SK-N-SH (cell line): ENCODE data around the gene PRDM15. TPM values are rescaled to one million over a fixed set of nuclear protein-coding genes. Genes with fewer than 3 reads are reported as not detected.

Experiments used
- CTCF ChIA-PET: fragments of 300-600, 350-600 bp; formaldehyde crosslinking; extraction: SDS; loops from one replicate; lab custom pipeline; 2021; lab: Yijun Ruan, JAX
- POLR2A ChIA-PET: fragments of 350-600 bp; sonication (Branson Sonifier 250); formaldehyde crosslinking; extraction: SDS; loops from one replicate; lab custom pipeline; 2020; ENCODE audit warnings: antibody characterized with exemption, inconsistent platforms; lab: Yijun Ruan, JAX
- DNase-seq: peaks from one replicate; pipeline ENCODE4 v3.0.0; 2012
- H2AFZ ChIP-seq: fragments of 200-600 bp; sonication (generic); 2 replicates; pipeline ENCODE4 v1.8.1; 2016; ENCODE audit warnings: antibody characterized with exemption, mild to moderate bottlenecking, low read depth
- H3F3A ChIP-seq: fragments of 200-600 bp; sonication (generic); replicated peaks from 2 replicates; pipeline ENCODE3; 2016; ENCODE audit warnings: antibody characterized with exemption, mild to moderate bottlenecking; ENCODE audit not compliant: insufficient read depth
- H3K27ac ChIP-seq, 2 experiments: fragments of 200-500 bp in 1 of 2; fragments of 200-600 bp in 1 of 2; sonication (Bioruptor generic) in 1 of 2; sonication (generic), shearing (Covaris generic) in 1 of 2; 2 replicates each; pipeline versions ENCODE4 v1.5.1 to v1.6.1; 2014 to 2016; ENCODE audit warnings: low read depth in 2 of 2, inconsistent platforms in 1 of 2, low read length in 1 of 2, mild to moderate bottlenecking in 1 of 2, mixed read lengths in 1 of 2
- H3K27me3 ChIP-seq: fragments of 200-600 bp; sonication (generic), shearing (Covaris generic); 2 replicates; pipeline ENCODE4 v1.6.1; 2016; ENCODE audit warnings: mixed run types; ENCODE audit not compliant: insufficient read depth
- H3K36me3 ChIP-seq, 2 experiments: fragments of 200-500 bp in 1 of 2; fragments of 200-600 bp in 1 of 2; sonication (Bioruptor generic) in 1 of 2; sonication (generic) in 1 of 2; replicated peaks in 1 of 2; 2 replicates each; pipeline versions ENCODE3 to v1.5.1; 2014 to 2016; ENCODE audit warnings: low read length in 1 of 2, mild to moderate bottlenecking in 1 of 2; ENCODE audit not compliant: insufficient read depth in 2 of 2, control insufficient read depth in 1 of 2
- H3K4me1 ChIP-seq, 2 experiments: fragments of 200-500 bp in 1 of 2; fragments of 200-600 bp in 1 of 2; sonication (Bioruptor generic) in 1 of 2; sonication (generic), shearing (Covaris generic) in 1 of 2; 2 replicates each; pipeline versions ENCODE4 v1.5.1 to v1.6.1; 2014 to 2016; ENCODE audit warnings: low read depth in 1 of 2, low read length in 1 of 2, mixed run types in 1 of 2; ENCODE audit not compliant: insufficient read depth in 2 of 2, control insufficient read depth in 1 of 2
- H3K4me2 ChIP-seq: fragments of 200-600 bp; sonication (generic), shearing (Covaris generic); 2 replicates; pipeline ENCODE4 v1.6.1; 2017; ENCODE audit warnings: mixed run types
- H3K4me3 ChIP-seq, 2 experiments: fragments of 200-500 bp in 1 of 2; fragments of 200-600 bp in 1 of 2; sonication (Bioruptor generic) in 1 of 2; sonication (generic), shearing (Covaris generic) in 1 of 2; 2 replicates each; pipeline versions ENCODE4 v1.5.1 to v1.8.1; 2014 to 2016; ENCODE audit warnings: low read depth in 2 of 2, inconsistent platforms in 1 of 2, low read length in 1 of 2, mild to moderate bottlenecking in 1 of 2, mixed read lengths in 1 of 2, moderate library complexity in 1 of 2
- H3K79me2 ChIP-seq: fragments of 200-600 bp; sonication (generic); 2 replicates; pipeline ENCODE4 v1.8.1; 2017; ENCODE audit warnings: mild to moderate bottlenecking; ENCODE audit not compliant: insufficient read depth
- H3K9ac ChIP-seq: fragments of 200-600 bp; sonication (generic); 2 replicates; pipeline ENCODE4 v1.6.1; 2017; ENCODE audit warnings: mixed run types
- H3K9me2 ChIP-seq: fragments of 200-600 bp; sonication (generic); 2 replicates; pipeline ENCODE4 v1.6.1; 2017; ENCODE audit warnings: mixed run types
- H3K9me3 ChIP-seq: fragments of 200-600 bp; sonication (generic); 2 replicates; pipeline ENCODE4 v1.6.1; 2017; ENCODE audit warnings: mixed run types, mild to moderate bottlenecking, moderate library complexity
- H4K20me1 ChIP-seq: fragments of 200-600 bp; sonication (generic); 2 replicates; pipeline ENCODE4 v1.6.1; 2017; ENCODE audit warnings: mild to moderate bottlenecking, mixed run types; ENCODE audit not compliant: insufficient read depth
- ELF1 ChIP-seq: IDR thresholded peaks from 2 replicates; pipeline ENCODE4 v1.4.0; 2012
- EP300 ChIP-seq, 2 experiments: IDR thresholded peaks; 2 replicates each; pipeline versions ENCODE4 v1.4.0 to v1.6.1; 2012; ENCODE audit warnings: borderline replicate concordance in 1 of 2, low read depth in 1 of 2, low read length in 1 of 2
- FOSL2 ChIP-seq: IDR thresholded peaks from 2 replicates; pipeline ENCODE4 v1.4.0; 2012; ENCODE audit warnings: low read depth, mild to moderate bottlenecking, moderate library complexity, borderline replicate concordance
- FOXJ3 ChIP-seq: sonication (generic); formaldehyde crosslinking; IDR thresholded peaks from 2 replicates; pipeline ENCODE4 v1.5.1; 2020; ENCODE audit warnings: mild to moderate bottlenecking, missing genetic modification reagents
- FOXM1 ChIP-seq: IDR thresholded peaks from 2 replicates; pipeline ENCODE4 v1.4.0; 2012; ENCODE audit warnings: low read depth, mild to moderate bottlenecking
- GABPA ChIP-seq: IDR thresholded peaks from 2 replicates; pipeline ENCODE4 v1.4.0; 2012; ENCODE audit warnings: low read depth, mild to moderate bottlenecking
- IRF3 ChIP-seq: fragments of 150-350 bp; IDR thresholded peaks from 2 replicates; pipeline ENCODE4 v1.6.1; 2016; ENCODE audit warnings: mild to moderate bottlenecking, low read depth, low read length
- JUND ChIP-seq: IDR thresholded peaks from 2 replicates; pipeline ENCODE4 v1.4.0; 2012
- MXI1 ChIP-seq: IDR thresholded peaks from 2 replicates; pipeline ENCODE4 v1.6.1; 2012; ENCODE audit warnings: mild to moderate bottlenecking, low read depth, low read length, improper control_type of control experiment
- NFIC ChIP-seq: IDR thresholded peaks from 2 replicates; pipeline ENCODE4 v1.4.0; 2012; ENCODE audit warnings: borderline replicate concordance
- NRF1 ChIP-seq: IDR thresholded peaks from 2 replicates; pipeline ENCODE4 v1.6.1; 2012; ENCODE audit warnings: low read depth, mild to moderate bottlenecking, low read length
- RCOR1 ChIP-seq: fragments of 150-350 bp; IDR thresholded peaks from 2 replicates; pipeline ENCODE4 v1.6.1; 2017; ENCODE audit warnings: antibody characterized with exemption, low read length
- RFX5 ChIP-seq: IDR thresholded peaks from 2 replicates; pipeline ENCODE4 v1.6.1; 2012; ENCODE audit warnings: mild to moderate bottlenecking, improper control_type of control experiment, low read length
- SIN3A ChIP-seq: IDR thresholded peaks from 2 replicates; pipeline ENCODE4 v1.6.1; 2012; ENCODE audit warnings: low read depth, mild to moderate bottlenecking, low read length, moderate library complexity, borderline replicate concordance
- TCF12 ChIP-seq: IDR thresholded peaks from 2 replicates; pipeline ENCODE4 v1.4.0; 2012
- USF1 ChIP-seq: IDR thresholded peaks from 2 replicates; pipeline ENCODE4 v1.4.0; 2012; ENCODE audit warnings: low read depth, borderline replicate concordance
- YY1 ChIP-seq: IDR thresholded peaks from 2 replicates; pipeline ENCODE4 v1.4.0; 2012; ENCODE audit warnings: low read depth, mild to moderate bottlenecking
- WGBS: methylation state at CpG from one replicate; pipeline ENCODE4 v1.1.6; 2017; ENCODE audit warnings: low lambda C conversion rate; 5-methylcytosine and 5-hydroxymethylcytosine counted together
- polyA plus RNA-seq, 3 experiments: library from polyadenylated mRNA; depleted of rRNA; stranded (reverse); fragments of >200 nt; gene quantifications; 2 replicates each; pipeline ENCODE4 v1.2.3, GENCODE V29; 2012
- TF ChIP-seq, protein P1 (sequence below): fragments of 150-350 bp; IDR thresholded peaks from 2 replicates; pipeline ENCODE4 v1.6.1; 2017; ENCODE audit warnings: antibody characterized with exemption, low read length, low read depth, borderline replicate concordance
- TF ChIP-seq, protein P2 (sequence below): IDR thresholded peaks from 2 replicates; pipeline ENCODE4 v1.4.0; 2012; ENCODE audit warnings: low read depth, borderline replicate concordance
- TF ChIP-seq, protein P3 (sequence below): IDR thresholded peaks from 2 replicates; pipeline ENCODE4 v1.6.1; 2012; ENCODE audit warnings: mild to moderate bottlenecking, low read depth, low read length, moderate library complexity

Gene PRDM15
- polyA plus RNA-seq, 1 of the 3 experiments (the other 2 are of a cell fraction): 7.0 TPM

DNA sequence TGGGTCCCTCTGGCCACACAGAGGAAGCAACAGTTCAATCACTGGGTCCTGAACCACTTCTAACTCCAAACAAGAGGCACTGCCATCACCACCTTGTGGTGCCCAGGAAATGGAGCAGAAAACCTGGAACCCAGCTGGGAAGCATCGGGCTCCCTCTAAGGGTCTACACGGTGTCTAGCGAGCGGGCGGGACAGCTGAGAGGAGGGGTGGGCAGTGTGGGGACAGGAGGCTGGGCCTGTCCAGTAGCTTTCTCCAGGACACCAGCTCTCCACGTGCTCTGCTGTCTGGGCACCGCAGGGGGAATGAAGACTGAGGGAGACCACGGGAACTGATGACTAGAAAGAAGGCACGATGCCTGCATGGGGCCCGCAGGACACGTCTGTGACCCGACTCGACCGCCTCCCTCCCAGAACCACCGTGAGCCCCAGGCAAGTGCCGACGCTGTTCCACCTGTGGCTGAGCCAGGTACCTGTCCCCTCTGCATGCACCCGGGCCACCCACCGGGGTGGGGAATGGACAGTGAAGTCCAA, 5.4 kb upstream of the PRDM15 start:
- Histone ChIP-seq H3K4me1 (peaks cover 0 to 3% of the 10 kb centered on the region in 2 experiments; a peak in 1 of 4 replicates), H3K9ac (no peak overlapping the region), H3K9me2 (no peaks in the 10 kb centered on the region), H3K4me2 (no peak overlapping the region), H3K36me3 (peaks cover 6 to 14% of the 10 kb centered on the region in 2 experiments), H3K27me3 (no peaks in the 10 kb centered on the region), H3K4me3 (no peak overlapping the region), H2AFZ (no peak overlapping the region), H3K27ac (no peak overlapping the region), H3K9me3 (no peaks in the 10 kb centered on the region), H3K79me2 (no peaks in the 10 kb centered on the region), H3F3A (peaks cover 10% of the 10 kb centered on the region), H4K20me1 (no peaks in the 10 kb centered on the region)
- ChIA-PET POLR2A (no interaction called here), CTCF (interaction anchor here (1.2 kb wide), 1 partner anchor 233 kb away, joined by 5 read pairs; no protein-coding TSS in a partner anchor)
- no peak for DNase-seq
- WGBS: 91% methylated on average over 13 of the region's 19 CpGs
- TF ChIP-seq, protein P1, sequence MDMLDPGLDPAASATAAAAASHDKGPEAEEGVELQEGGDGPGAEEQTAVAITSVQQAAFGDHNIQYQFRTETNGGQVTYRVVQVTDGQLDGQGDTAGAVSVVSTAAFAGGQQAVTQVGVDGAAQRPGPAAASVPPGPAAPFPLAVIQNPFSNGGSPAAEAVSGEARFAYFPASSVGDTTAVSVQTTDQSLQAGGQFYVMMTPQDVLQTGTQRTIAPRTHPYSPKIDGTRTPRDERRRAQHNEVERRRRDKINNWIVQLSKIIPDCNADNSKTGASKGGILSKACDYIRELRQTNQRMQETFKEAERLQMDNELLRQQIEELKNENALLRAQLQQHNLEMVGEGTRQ: no peak
- no peak for TF ChIP-seq NFIC
- no peak for TF ChIP-seq USF1
- TF ChIP-seq, all 33 proteins: peak for 0

DNA sequence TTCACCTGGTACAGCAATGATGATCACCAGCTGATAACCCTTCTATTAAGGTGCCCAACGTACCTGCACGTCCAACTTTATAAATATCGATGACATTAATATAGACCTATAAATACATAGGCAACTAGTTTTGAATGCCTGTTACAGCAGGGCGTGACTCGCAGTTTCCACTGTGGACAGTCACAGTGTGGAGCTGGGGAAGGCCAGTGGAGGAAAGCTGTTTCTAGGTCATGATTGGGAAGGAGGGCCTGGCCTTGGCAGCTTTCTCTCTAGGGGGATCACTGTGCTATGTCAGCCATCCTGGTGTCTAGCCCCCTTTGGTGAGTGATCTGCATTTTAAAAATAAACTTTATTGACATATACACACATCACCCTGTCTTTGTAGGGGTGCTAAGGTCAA, 4.4 kb upstream of the PRDM15 start:
- Histone ChIP-seq H3F3A (peaks cover 10% of the 10 kb centered on the region), H3K27me3 (no peaks in the 10 kb centered on the region), H3K79me2 (no peaks in the 10 kb centered on the region), H3K9me2 (no peaks in the 10 kb centered on the region), H3K27ac (no peak overlapping the region), H3K9ac (no peak overlapping the region), H3K36me3 (peaks cover 6 to 8% of the 10 kb centered on the region in 2 experiments), H3K9me3 (no peaks in the 10 kb centered on the region), H3K4me1 (peaks cover 0 to 3% of the 10 kb centered on the region in 2 experiments; a peak in 1 of 4 replicates), H2AFZ (no peak overlapping the region), H3K4me2 (no peak overlapping the region), H3K4me3 (no peak overlapping the region), H4K20me1 (no peaks in the 10 kb centered on the region)
- 88% methylated on average over 5 of the region's 5 CpGs for WGBS
- ChIA-PET POLR2A (no interaction called here), CTCF (interaction anchor here (0.9 to 1.2 kb wide), 2 partner anchors 10 to 46 kb away, joined by 3 read pairs; no protein-coding TSS in a partner anchor)
- no peak for DNase-seq
- TF ChIP-seq RCOR1 (no peak), RFX5 (no peak), EP300 (IDR thresholded peaks at IDR 0.05; ENCODE audit: borderline replicate concordance in 1 of 2, low read depth in 1 of 2, low read length in 1 of 2) (no peak), JUND (no peak), YY1 (no peak), GABPA (no peak), FOXJ3 (CRISPR knock-in tag) (no peak), FOSL2 (no peak), TCF12 (no peak), NFIC (no peak), ELF1 (no peak), FOXM1 (no peak), MXI1 (no peak), SIN3A (no peak), IRF3 (no peak), NRF1 (no peak)
- TF ChIP-seq, protein P2, sequence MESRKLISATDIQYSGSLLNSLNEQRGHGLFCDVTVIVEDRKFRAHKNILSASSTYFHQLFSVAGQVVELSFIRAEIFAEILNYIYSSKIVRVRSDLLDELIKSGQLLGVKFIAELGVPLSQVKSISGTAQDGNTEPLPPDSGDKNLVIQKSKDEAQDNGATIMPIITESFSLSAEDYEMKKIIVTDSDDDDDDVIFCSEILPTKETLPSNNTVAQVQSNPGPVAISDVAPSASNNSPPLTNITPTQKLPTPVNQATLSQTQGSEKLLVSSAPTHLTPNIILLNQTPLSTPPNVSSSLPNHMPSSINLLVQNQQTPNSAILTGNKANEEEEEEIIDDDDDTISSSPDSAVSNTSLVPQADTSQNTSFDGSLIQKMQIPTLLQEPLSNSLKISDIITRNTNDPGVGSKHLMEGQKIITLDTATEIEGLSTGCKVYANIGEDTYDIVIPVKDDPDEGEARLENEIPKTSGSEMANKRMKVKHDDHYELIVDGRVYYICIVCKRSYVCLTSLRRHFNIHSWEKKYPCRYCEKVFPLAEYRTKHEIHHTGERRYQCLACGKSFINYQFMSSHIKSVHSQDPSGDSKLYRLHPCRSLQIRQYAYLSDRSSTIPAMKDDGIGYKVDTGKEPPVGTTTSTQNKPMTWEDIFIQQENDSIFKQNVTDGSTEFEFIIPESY: no peak
- TF ChIP-seq, protein P3, sequence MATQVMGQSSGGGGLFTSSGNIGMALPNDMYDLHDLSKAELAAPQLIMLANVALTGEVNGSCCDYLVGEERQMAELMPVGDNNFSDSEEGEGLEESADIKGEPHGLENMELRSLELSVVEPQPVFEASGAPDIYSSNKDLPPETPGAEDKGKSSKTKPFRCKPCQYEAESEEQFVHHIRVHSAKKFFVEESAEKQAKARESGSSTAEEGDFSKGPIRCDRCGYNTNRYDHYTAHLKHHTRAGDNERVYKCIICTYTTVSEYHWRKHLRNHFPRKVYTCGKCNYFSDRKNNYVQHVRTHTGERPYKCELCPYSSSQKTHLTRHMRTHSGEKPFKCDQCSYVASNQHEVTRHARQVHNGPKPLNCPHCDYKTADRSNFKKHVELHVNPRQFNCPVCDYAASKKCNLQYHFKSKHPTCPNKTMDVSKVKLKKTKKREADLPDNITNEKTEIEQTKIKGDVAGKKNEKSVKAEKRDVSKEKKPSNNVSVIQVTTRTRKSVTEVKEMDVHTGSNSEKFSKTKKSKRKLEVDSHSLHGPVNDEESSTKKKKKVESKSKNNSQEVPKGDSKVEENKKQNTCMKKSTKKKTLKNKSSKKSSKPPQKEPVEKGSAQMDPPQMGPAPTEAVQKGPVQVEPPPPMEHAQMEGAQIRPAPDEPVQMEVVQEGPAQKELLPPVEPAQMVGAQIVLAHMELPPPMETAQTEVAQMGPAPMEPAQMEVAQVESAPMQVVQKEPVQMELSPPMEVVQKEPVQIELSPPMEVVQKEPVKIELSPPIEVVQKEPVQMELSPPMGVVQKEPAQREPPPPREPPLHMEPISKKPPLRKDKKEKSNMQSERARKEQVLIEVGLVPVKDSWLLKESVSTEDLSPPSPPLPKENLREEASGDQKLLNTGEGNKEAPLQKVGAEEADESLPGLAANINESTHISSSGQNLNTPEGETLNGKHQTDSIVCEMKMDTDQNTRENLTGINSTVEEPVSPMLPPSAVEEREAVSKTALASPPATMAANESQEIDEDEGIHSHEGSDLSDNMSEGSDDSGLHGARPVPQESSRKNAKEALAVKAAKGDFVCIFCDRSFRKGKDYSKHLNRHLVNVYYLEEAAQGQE: no peak
